Tibial nerve (tissue), 3 donors: ENCODE data around the gene PCDHGA10.

Experiments used
- CTCF ChIP-seq, 5 experiments: fragments of 200-600 bp in 3 of 5; fragments of 450-650 bp in 2 of 5; sonication (generic) in 3 of 5; IDR thresholded peaks; one replicate each; pipeline ENCODE4 v1.5.1; 2016 to 2019; ENCODE audit warnings: antibody characterized with exemption in 5 of 5, mild to moderate bottlenecking in 3 of 5, moderate library complexity in 2 of 5
- POLR2A ChIP-seq, 2 donors: fragments of 450-650 bp; IDR thresholded peaks; one replicate each; pipeline ENCODE4 v1.6.1; 2017; ENCODE audit warnings: antibody characterized with exemption in 2 of 2, mild to moderate bottlenecking in 2 of 2, moderate library complexity in 2 of 2

- TF ChIP-seq CTCF (IDR thresholded peaks at IDR 0.05) (no peak), POLR2A (IDR thresholded peaks at IDR 0.05) (no peak)
Measured at GRCh38 chr5:141382469-141383294, 30.1 kb upstream of the PCDHGA10 start, which contains the start of gene PCDHGA7.
